OCI-LY7 (cell line): Measurements from ENCODE around the gene MRPL34. TPM values are rescaled to one million over a fixed set of nuclear protein-coding genes. Genes with fewer than 3 reads are reported as not detected.

Experiments used
- BruUV-seq: library from RNA; stranded (reverse); fragments of 400-500 nt; replicated peaks from 2 replicates; lab custom pipeline; 2021; lab: Mats Ljungman, UMichigan
- CTCF ChIA-PET: fragments of 300-600 bp; sonication (Branson Sonifier 250); formaldehyde crosslinking; loops from one replicate; lab custom pipeline; 2022; ENCODE audit warnings: antibody characterized with exemption; ENCODE audit not compliant: unreplicated experiment; lab: Charles Lee
- POLR2A ChIA-PET: fragments of 300-600 bp; sonication (Branson Sonifier 250); formaldehyde crosslinking; loops from one replicate; lab custom pipeline; 2022; ENCODE audit warnings: antibody characterized with exemption; lab: Charles Lee
- DNase-seq: peaks from one replicate; pipeline ENCODE4 v3.0.0-alpha.2; 2015; ENCODE audit warnings: low spot score
- H2AFZ ChIP-seq: fragments of 200-600 bp; sonication (generic), shearing (Covaris generic); 2 replicates; pipeline ENCODE4 v1.6.1; 2014; ENCODE audit warnings: mild to moderate bottlenecking, antibody characterized with exemption, low read length, moderate library complexity
- H3K27ac ChIP-seq: fragments of 200-600 bp; sonication (generic); 2 replicates; pipeline ENCODE4 v1.5.1; 2014; ENCODE audit warnings: mixed run types, low read depth, mild to moderate bottlenecking, moderate library complexity, low read length, inconsistent platforms; ENCODE audit not compliant: poor library complexity, severe bottlenecking
- H3K36me3 ChIP-seq: fragments of 200-600 bp; sonication (generic); 2 replicates; pipeline ENCODE4 v1.6.1; 2014; ENCODE audit warnings: mild to moderate bottlenecking, antibody characterized with exemption, low read length, moderate library complexity, mixed read lengths; ENCODE audit not compliant: insufficient read depth
- H3K4me1 ChIP-seq: fragments of 200-600 bp; sonication (generic); 2 replicates; pipeline ENCODE4 v1.5.1; 2014; ENCODE audit warnings: mild to moderate bottlenecking, low read length; ENCODE audit not compliant: insufficient read depth, poor library complexity, severe bottlenecking
- H3K4me2 ChIP-seq: fragments of 200-600 bp; sonication (generic); 2 replicates; pipeline ENCODE4 v1.6.1; 2014; ENCODE audit warnings: mild to moderate bottlenecking, low read length
- H3K4me3 ChIP-seq: fragments of 200-600 bp; sonication (generic); 2 replicates; pipeline ENCODE4 v1.5.1; 2014; ENCODE audit warnings: mild to moderate bottlenecking, low read depth, low read length; ENCODE audit not compliant: poor library complexity, severe bottlenecking
- H3K79me2 ChIP-seq: fragments of 200-600 bp; sonication (generic); 2 replicates; pipeline ENCODE4 v1.6.1; 2016; ENCODE audit warnings: low read depth, mild to moderate bottlenecking, low read length, moderate library complexity, mixed read lengths; ENCODE audit not compliant: insufficient read depth
- H3K9me2 ChIP-seq: fragments of 200-600 bp; sonication (generic); 2 replicates; pipeline ENCODE4 v1.6.1; 2016; ENCODE audit warnings: mild to moderate bottlenecking, low read length, mixed read lengths; ENCODE audit not compliant: insufficient read depth
- H3K9me3 ChIP-seq: fragments of 200-600 bp; sonication (generic); 2 replicates; pipeline ENCODE4 v1.6.1; 2014; ENCODE audit warnings: mild to moderate bottlenecking, mixed run types, low read length, mixed read lengths
- H4K20me1 ChIP-seq: fragments of 200-600 bp; sonication (generic); 2 replicates; pipeline ENCODE4 v1.6.1; 2014; ENCODE audit warnings: mild to moderate bottlenecking, antibody characterized with exemption, low read length, moderate library complexity, mixed read lengths; ENCODE audit not compliant: insufficient read depth
- EZH2phosphoT487 ChIP-seq: fragments of 200-600 bp; sonication (generic); IDR thresholded peaks from 2 replicates; pipeline ENCODE4 v1.6.1; 2018; ENCODE audit warnings: low read depth, borderline replicate concordance, mild to moderate bottlenecking, mixed run types, antibody characterized with exemption, low read length, moderate library complexity, mixed read lengths
- intact Hi-C: fragments of 100-400 bp; cut with micrococcal nuclease; formaldehyde crosslinking; loops from one replicate; pipeline ENCODE4 v1.10.0; 2022; ENCODE audit not compliant: unreplicated experiment
- total RNA-seq, 2 experiments: library from RNA; depleted of rRNA in 1 of 2; stranded (reverse); fragments of >200 nt in 1 of 2; shearing (Covaris generic) in 1 of 2; gene quantifications; 2 replicates each; pipeline ENCODE4 v1.2.3, GENCODE V29; 2014 to 2022
- TF ChIP-seq, protein P1 (sequence below): fragments of 200-600 bp; sonication (generic); conservative IDR thresholded peaks from 2 replicates; pipeline ENCODE4 v1.5.1; 2014; ENCODE audit warnings: mild to moderate bottlenecking, antibody characterized with exemption, low read length, moderate library complexity, mixed read lengths

Gene MRPL34
- total RNA-seq, 2 experiments from 2014 or later = 173 to 174 TPM

DNA sequence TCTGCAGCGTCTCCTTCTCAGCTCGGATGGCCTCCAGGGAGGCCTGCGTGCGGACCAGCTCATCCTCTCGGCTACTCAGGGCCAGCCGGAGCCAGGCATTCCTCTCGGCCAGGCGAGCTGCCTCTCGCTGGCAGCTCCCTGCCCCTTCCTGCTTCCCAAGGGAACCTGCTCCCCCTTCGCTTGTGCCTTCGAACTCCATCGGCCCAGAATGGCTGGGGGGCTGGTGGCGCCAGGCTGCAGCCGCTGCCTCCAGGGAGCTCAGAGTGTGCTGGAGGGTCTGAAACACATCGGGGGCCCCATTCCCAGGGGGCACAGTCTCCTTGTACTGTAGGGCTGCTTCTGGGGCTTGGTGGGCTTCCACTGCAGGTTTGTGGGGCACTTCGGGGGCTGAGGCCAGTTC, 43.1 kb upstream of the MRPL34 start:
- POLR2A ChIA-PET = interaction anchor here (0.6 to 0.9 kb wide), 2 partner anchors 14 to 302 kb away, joined by 3 read pairs; no protein-coding TSS in a partner anchor

DNA sequence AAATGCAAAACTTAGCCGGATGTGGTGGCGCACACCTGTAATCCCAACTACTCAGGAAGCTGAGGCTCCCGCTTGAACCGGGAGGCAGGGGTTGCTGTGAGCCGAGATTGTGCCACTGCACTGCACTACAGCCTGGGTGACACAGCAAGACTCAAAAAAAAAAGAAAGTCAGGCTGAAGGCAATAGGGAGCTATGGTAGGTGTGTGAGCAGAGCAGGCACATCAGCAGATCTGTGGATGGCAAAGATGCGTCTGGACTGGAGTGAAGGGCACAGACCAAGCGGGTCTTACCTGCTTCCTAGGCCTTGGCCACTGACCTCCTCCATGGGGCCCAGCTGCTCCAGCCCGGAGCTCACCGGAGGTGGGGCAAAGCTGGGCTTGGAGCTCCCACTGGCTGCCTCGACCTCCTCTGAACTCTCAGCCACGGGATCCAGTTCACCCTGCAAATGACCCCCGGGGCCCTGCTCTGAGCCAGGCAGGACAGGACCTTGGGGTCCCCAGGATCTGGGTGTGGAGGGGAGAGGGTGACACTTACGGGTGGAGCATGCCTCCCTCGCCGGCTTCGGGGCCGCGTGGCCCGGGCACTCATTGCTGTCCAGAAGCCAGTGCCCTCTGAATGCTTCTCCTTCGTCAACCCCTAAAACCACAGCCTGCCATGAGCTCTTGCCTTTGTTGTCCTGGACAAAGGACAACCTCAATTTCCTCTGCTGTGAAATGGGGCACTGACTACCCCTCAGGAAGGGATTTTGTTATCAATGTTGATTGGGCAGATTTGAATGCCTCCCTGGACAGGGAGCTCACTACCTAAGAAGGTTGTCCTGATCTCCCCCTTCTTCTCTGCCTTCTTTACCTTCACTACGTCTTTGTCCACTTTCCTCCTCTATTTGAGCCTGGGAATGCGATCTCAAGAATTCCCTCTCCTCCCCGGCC, 41.7 kb upstream of the MRPL34 start:
- intact Hi-C loops = no loop called here
- H3K9me2 ChIP-seq = no peaks in the 10 kb centered on the region
- CTCF ChIA-PET = interaction anchor here (0.6 to 1.0 kb wide), 3 partner anchors 18 to 41 kb away, joined by 3 read pairs; no protein-coding TSS in a partner anchor
- peak overlapping the region; percentile 65; the same call in 1 of the 2 replicates for H2AFZ ChIP-seq
- no peaks in the 10 kb centered on the region for H3K9me3 ChIP-seq
- H3K4me1 ChIP-seq = peaks cover 56% of the 10 kb centered on the region
- peak overlapping the region; percentile 62 for H3K4me2 ChIP-seq
- BruUV-seq = no TSS peak
- H4K20me1 ChIP-seq = no peaks in the 10 kb centered on the region
- POLR2A ChIA-PET = interaction anchor here (0.7 to 2.4 kb wide), 4 partner anchors 12 to 1233 kb away, joined by 3 to 19 read pairs (median 6); partner anchors contain the start of gene ANKLE1
- peak overlapping the region; percentile 21 for H3K4me3 ChIP-seq
- peak overlapping the region; percentile 51 for H3K27ac ChIP-seq
- H3K36me3 ChIP-seq = peaks cover 3% of the 10 kb centered on the region; the same call in 1 of the 2 replicates
- no peak for TF ChIP-seq EZH2phosphoT487
- TF ChIP-seq, protein P1, sequence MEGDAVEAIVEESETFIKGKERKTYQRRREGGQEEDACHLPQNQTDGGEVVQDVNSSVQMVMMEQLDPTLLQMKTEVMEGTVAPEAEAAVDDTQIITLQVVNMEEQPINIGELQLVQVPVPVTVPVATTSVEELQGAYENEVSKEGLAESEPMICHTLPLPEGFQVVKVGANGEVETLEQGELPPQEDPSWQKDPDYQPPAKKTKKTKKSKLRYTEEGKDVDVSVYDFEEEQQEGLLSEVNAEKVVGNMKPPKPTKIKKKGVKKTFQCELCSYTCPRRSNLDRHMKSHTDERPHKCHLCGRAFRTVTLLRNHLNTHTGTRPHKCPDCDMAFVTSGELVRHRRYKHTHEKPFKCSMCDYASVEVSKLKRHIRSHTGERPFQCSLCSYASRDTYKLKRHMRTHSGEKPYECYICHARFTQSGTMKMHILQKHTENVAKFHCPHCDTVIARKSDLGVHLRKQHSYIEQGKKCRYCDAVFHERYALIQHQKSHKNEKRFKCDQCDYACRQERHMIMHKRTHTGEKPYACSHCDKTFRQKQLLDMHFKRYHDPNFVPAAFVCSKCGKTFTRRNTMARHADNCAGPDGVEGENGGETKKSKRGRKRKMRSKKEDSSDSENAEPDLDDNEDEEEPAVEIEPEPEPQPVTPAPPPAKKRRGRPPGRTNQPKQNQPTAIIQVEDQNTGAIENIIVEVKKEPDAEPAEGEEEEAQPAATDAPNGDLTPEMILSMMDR = no peak
- DNase-seq = no peak
- H3K79me2 ChIP-seq = peaks cover 16% of the 10 kb centered on the region

More for the DNA sequence above, 43.1 kb upstream of the MRPL34 start:
- Histone ChIP-seq H3K36me3 (no peaks in the 10 kb centered on the region), H3K27ac (no peak overlapping the region), H3K4me2 (no peak overlapping the region), H3K9me2 (no peaks in the 10 kb centered on the region), H2AFZ (no peak overlapping the region), H3K9me3 (no peaks in the 10 kb centered on the region), H3K4me3 (no peak overlapping the region), H3K4me1 (peaks cover 46% of the 10 kb centered on the region), H3K79me2 (peaks cover 3% of the 10 kb centered on the region), H4K20me1 (no peaks in the 10 kb centered on the region)
- no TSS peak for BruUV-seq
- intact Hi-C loops = no loop called here
- TF ChIP-seq EZH2phosphoT487 = no peak
- TF ChIP-seq, protein P1 = no peak
- DNase-seq = no peak
- CTCF ChIA-PET = interaction anchor here (1.5 kb wide), 1 partner anchor 43 kb away, joined by 3 read pairs; no protein-coding TSS in a partner anchor
